Mesothelial cell of epicardium (in vitro differentiated cells): ENCODE results near the gene SRRM5. TPM values are rescaled to one million over a fixed set of nuclear protein-coding genes. Genes with fewer than 3 reads are reported as not detected.

Experiments
- DNase-seq, 2 experiments: peaks; one replicate each; pipeline ENCODE4 v3.0.0; 2021; ENCODE audit warnings: low spot score in 2 of 2; ENCODE audit not compliant: unreplicated experiment in 2 of 2
- H3K27ac Mint-ChIP-seq: 2 replicates; pipeline ENCODE4 v1.8.0; 2021; ENCODE audit warnings: mixed read lengths
- H3K27me3 Mint-ChIP-seq: 2 replicates; pipeline ENCODE4 v1.8.0; 2021; ENCODE audit warnings: low read depth, mixed read lengths
- H3K36me3 Mint-ChIP-seq: 2 replicates; pipeline ENCODE4 v1.8.0; 2021; ENCODE audit warnings: mixed read lengths
- H3K4me1 Mint-ChIP-seq: 2 replicates; pipeline ENCODE4 v1.8.0; 2021; ENCODE audit warnings: mixed read lengths
- H3K4me3 Mint-ChIP-seq: 2 replicates; pipeline ENCODE4 v1.8.0; 2021; ENCODE audit warnings: mild to moderate bottlenecking, moderate library complexity, mixed read lengths
- H3K9me3 Mint-ChIP-seq: 2 replicates; pipeline ENCODE4 v1.8.0; 2021; ENCODE audit warnings: mixed read lengths
- total RNA-seq: library from RNA; stranded (reverse); gene quantifications from 3 replicates; pipeline ENCODE4 v1.2.1, GENCODE V29; 2021
- TF ChIP-seq, protein P1 (sequence below): fragments of 200-600 bp; sonication (generic); IDR thresholded peaks from one replicate; pipeline ENCODE4 v1.5.0; 2021; ENCODE audit warnings: antibody characterized with exemption; ENCODE audit not compliant: unreplicated experiment

The SRRM5 gene
- total RNA-seq, 1 donor from 2014 or later: 0.36 TPM

DNA sequence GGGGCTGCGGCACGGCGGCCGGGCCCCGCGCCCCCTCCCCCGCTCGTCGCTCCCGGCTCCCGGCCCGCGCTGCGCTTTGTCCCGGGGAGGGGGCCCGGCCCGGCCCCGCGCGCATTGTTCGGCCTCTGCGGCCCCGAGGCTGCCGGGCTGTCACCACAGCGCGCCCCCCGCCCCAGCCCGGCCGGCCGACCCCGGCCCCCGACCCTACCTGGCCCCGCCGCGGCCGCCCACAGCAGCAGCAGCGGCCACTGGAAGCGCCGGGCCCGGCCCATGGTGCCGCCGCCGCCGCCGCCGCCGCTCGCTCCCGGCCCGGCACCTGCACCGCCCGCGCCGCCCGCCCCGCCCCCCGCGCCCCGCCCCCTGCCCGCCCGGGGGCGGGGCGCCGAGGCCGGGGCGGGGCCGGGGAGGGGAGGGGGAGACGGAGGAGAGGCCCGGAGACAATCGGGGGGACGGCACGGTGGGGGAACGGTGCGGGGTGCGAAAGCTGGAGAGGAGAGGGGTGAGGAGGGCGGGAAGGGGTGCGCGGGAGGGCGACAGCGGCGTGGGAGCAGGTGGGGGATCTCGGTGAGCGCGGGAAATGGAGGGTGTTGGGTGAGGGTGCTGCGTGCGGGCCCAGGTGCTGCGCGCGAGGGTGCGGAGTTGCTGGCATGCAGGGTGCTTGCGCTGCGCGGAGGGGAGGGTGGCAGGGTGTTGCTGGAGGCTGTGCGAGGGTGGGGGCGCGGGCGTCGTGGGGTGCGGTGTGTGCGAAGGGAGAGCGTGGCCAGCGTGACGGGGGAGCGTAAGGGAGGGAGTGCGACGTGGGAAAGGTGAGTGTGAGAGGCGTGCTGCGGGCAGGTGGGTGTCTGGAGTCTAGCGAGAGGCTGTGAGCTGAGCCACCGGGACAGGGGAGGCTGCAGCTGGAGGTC is 27.9 kb downstream of the SRRM5 start, which contains the start of gene CADM4:
Gene CADM4, minus strand, starts transcription at position 332 of the 905 bp plus-strand sequence. Its CDS starts 60 bp downstream, at position 272.
- DNase-seq: peak in 1 of 2 experiments; percentile 49
- Mint-ChIP-seq H3K4me1 (peaks cover 32% of the 10 kb centered on the region), H3K4me3 (peak within 1 kb of the TSS; percentile 87), H3K27ac (peak within 1 kb of the TSS; percentile 13), H3K27me3 (peaks cover 33% of the 10 kb centered on the region), H3K36me3 (no peaks in the 10 kb centered on the region), H3K9me3 (no peaks in the 10 kb centered on the region)
- TF ChIP-seq, protein P1, sequence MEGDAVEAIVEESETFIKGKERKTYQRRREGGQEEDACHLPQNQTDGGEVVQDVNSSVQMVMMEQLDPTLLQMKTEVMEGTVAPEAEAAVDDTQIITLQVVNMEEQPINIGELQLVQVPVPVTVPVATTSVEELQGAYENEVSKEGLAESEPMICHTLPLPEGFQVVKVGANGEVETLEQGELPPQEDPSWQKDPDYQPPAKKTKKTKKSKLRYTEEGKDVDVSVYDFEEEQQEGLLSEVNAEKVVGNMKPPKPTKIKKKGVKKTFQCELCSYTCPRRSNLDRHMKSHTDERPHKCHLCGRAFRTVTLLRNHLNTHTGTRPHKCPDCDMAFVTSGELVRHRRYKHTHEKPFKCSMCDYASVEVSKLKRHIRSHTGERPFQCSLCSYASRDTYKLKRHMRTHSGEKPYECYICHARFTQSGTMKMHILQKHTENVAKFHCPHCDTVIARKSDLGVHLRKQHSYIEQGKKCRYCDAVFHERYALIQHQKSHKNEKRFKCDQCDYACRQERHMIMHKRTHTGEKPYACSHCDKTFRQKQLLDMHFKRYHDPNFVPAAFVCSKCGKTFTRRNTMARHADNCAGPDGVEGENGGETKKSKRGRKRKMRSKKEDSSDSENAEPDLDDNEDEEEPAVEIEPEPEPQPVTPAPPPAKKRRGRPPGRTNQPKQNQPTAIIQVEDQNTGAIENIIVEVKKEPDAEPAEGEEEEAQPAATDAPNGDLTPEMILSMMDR: no peak

DNA sequence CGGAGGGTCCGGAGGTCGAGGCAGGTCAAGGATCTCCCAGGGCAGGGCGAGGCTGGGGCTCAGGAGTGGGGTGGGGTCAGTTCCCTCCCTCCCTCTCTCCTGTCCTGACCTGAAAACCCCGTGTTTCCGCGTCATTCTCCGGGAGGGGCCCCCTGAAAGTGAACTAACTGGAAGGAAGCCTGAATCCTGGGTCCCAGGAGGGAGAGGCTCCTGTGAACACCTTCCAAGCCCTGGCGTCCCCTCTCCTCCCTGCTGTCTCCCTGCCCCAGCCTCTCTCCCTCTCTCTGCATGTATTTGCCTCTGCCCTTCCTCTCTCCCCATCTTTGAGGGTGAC is 28.5 kb downstream of the SRRM5 start:
- Mint-ChIP-seq H3K36me3 (no peaks in the 10 kb centered on the region), H3K27ac (no peak overlapping the region), H3K27me3 (peaks cover 33% of the 10 kb centered on the region), H3K4me3 (peak overlapping the region; percentile 72), H3K4me1 (peaks cover 27% of the 10 kb centered on the region), H3K9me3 (no peaks in the 10 kb centered on the region)
- DNase-seq: no peak
- TF ChIP-seq, protein P1: no peak

DNA sequence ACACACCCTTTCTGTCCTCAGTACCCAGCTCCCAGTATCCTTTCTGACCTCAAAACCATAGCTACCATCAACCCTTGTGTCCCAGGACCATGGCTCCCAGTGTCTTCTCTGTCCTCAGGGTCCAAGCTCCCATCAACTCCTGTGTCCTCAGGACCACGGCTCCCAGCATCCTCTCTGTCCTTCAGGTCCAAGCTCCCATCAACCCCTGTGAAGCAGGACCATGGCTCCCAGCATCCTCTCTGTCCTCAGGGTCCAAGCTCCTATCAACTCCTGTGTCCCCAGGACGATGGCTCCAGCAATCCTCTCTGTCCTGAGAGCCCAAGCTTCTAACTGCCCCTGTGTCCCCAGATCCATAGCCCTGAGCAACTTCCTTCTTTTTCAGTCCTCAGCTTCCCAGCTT is 29.4 kb downstream of the SRRM5 start:
- TF ChIP-seq, protein P1: no peak
- no peak overlapping the region for H3K27ac Mint-ChIP-seq
- H3K4me3 Mint-ChIP-seq: peak overlapping the region; percentile 63
- H3K36me3 Mint-ChIP-seq: peaks cover 3% of the 10 kb centered on the region
- H3K9me3 Mint-ChIP-seq: peaks cover 3% of the 10 kb centered on the region
- DNase-seq: no peak
- peaks cover 33% of the 10 kb centered on the region for H3K27me3 Mint-ChIP-seq
- peaks cover 20% of the 10 kb centered on the region for H3K4me1 Mint-ChIP-seq

- no peak overlapping the region for H3K4me3 Mint-ChIP-seq
- no peak for DNase-seq
- TF ChIP-seq, protein P1: no peak
- H3K9me3 Mint-ChIP-seq: peaks cover 10% of the 10 kb centered on the region
- peaks cover 16% of the 10 kb centered on the region for H3K4me1 Mint-ChIP-seq
- H3K27me3 Mint-ChIP-seq: peaks cover 33% of the 10 kb centered on the region
- no peak overlapping the region for H3K27ac Mint-ChIP-seq
- H3K36me3 Mint-ChIP-seq: peaks cover 11% of the 10 kb centered on the region
Observed at GRCh38 chr19:43642531-43642930, 30.6 kb downstream of the SRRM5 start.

- TF ChIP-seq, protein P1: no peak
- H3K27me3 Mint-ChIP-seq: peaks cover 29% of the 10 kb centered on the region
- H3K9me3 Mint-ChIP-seq: peaks cover 13% of the 10 kb centered on the region
Observed at GRCh38 chr19:43643326-43643725, 31.4 kb downstream of the SRRM5 start.

More at GRCh38 chr19:43643326-43643725, 31.4 kb downstream of the SRRM5 start:
- Mint-ChIP-seq H3K27ac (no peak overlapping the region), H3K36me3 (peaks cover 16% of the 10 kb centered on the region), H3K4me3 (no peak overlapping the region), H3K4me1 (peaks cover 16% of the 10 kb centered on the region)
- DNase-seq: no peak
